CD4-positive, alpha-beta T cell treated with Interleukin-12 subunit alpha and Interleukin-12 subunit beta, for 1 hour (primary cell): Measurements from ENCODE around the gene FOXP3.

Experiments used
- DNase-seq: peaks from one replicate; pipeline ENCODE4 v3.0.0-alpha.2; 2020

FOXP3 gene

GRCh38 chrX:49212209-49212608 lies 52.3 kb downstream of the FOXP3 start:
- no peak for DNase-seq

GRCh38 chrX:49211074-49211473 lies 53.4 kb downstream of the FOXP3 start:
- no peak for DNase-seq

GRCh38 chrX:49210406-49210805 lies 54.1 kb downstream of the FOXP3 start:
- DNase-seq = no peak

- no peak for DNase-seq
Observed at GRCh38 chrX:49209434-49210251, 54.9 kb downstream of the FOXP3 start.

GRCh38 chrX:49208399-49208798 lies 56.1 kb downstream of the FOXP3 start:
- no peak for DNase-seq

GRCh38 chrX:49206543-49206942 lies 58.0 kb downstream of the FOXP3 start:
- DNase-seq = no peak

GRCh38 chrX:49205443-49205842 lies 59.1 kb downstream of the FOXP3 start:
- no peak for DNase-seq

- no peak for DNase-seq
Observed at GRCh38 chrX:49204709-49205108, 59.8 kb downstream of the FOXP3 start.

GRCh38 chrX:49204017-49204416 lies 60.5 kb downstream of the FOXP3 start:
- DNase-seq = no peak

- no peak for DNase-seq
Observed at GRCh38 chrX:49203536-49203935, 61.0 kb downstream of the FOXP3 start.

- DNase-seq = no peak
Observed at GRCh38 chrX:49202022-49202421, 62.5 kb downstream of the FOXP3 start.
